GM12892 (cell line): ENCODE data around the gene MYO5B.

Source experiments
- POLR2A ChIP-seq: IDR thresholded peaks from 2 replicates; pipeline ENCODE4 v1.6.1; 2011; ENCODE audit warnings: low read depth, low read length, control low read depth
- POLR2AphosphoS5 ChIP-seq: IDR thresholded peaks from 2 replicates; pipeline ENCODE4 v1.6.1; 2011; ENCODE audit warnings: low read depth, low read length, control low read depth
- TAF1 ChIP-seq: IDR thresholded peaks from 2 replicates; pipeline ENCODE4 v1.6.1; 2011; ENCODE audit warnings: low read depth, mild to moderate bottlenecking, control low read depth, low read length, borderline replicate concordance

DNA sequence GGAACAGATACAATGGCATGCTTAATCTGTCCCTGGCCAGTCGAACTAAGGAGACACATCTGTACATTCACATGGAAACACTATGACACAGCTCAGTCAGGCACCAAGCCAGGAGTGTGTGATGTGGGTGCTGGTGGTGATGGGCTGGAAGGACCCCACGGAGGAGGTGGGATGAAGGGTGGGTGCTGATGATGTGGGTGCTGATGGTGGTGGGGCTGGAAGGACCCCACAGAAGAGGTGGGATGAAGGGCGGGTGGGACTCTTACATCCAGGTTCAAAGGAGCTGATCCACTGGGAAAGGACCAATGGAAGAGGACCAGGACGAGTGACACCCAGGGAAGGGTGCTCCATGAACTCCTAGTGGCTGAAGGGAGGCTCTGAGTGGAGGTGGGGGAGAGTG is 346.8 kb downstream of the MYO5B start:
- TF ChIP-seq POLR2A (no peak), POLR2AphosphoS5 (no peak), TAF1 (no peak)
